HK-2 (cell line): Measurements from ENCODE around the gene KRTAP10-2.

Source experiments
- DNase-seq: peaks from one replicate; pipeline ENCODE4 v3.0.0-alpha.2; 2018; ENCODE audit not compliant: unreplicated experiment

Gene KRTAP10-2

DNA sequence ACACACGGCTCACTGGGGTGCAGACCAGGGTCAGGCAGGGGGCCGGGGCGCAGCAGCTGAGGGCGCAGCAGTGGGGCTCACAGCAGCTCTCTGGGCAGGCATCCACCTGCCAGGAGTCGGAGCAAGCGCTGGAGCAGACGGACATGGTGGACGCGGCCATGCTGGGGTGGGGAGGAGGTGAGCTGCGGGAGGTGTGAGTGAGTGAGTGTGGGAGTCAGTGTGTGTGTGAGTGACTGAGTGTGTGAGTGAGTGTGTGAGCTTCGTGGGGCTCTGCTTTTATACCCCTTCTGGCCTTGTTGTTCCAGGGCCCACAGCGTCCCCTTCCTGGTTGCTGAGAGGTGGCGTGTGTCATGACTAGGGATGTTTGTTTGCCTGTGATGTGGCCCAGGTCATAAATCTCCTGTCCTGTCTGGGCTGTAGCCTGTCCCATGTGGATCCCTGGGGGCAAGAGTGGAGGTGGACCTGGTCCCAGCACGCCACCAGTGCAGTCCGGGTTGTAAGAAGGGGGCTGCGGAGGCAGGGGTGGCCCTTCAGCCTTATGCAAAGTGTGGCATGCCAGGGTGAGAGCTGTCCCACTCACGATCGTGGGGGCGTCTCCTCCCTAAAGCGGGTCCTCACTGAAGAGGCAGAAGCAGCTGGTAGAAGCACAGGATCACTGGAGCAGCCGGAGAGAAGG lies 11.2 kb downstream of the KRTAP10-2 start, which contains the start of gene KRTAP10-1:
Gene KRTAP10-1, minus strand, starts transcription at position 205 of the 676 bp plus-strand sequence. Its CDS starts 45 bp downstream, at position 160.
- DNase-seq, result no peak

DNA sequence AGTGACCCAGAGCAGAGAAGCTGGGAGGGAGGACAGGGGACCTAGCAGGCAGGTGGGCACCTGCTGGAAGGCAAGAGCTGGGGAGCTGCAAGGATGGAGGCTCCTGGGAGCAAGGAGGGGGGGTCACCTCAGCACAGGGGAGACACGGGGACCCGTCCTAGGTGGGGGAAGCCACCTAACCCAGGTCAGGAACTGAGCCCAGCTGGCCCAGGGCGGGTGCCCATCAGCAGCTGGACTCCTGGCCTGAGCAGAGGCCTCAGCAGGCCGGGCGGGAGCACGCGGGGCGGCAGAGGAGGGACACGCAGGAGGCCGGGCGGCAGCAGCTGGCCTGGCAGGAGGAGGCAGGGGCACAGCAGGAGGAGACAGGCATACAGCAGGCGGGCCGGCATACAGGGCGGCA lies 12.3 kb downstream of the KRTAP10-2 start:
- DNase-seq, result no peak

DNA sequence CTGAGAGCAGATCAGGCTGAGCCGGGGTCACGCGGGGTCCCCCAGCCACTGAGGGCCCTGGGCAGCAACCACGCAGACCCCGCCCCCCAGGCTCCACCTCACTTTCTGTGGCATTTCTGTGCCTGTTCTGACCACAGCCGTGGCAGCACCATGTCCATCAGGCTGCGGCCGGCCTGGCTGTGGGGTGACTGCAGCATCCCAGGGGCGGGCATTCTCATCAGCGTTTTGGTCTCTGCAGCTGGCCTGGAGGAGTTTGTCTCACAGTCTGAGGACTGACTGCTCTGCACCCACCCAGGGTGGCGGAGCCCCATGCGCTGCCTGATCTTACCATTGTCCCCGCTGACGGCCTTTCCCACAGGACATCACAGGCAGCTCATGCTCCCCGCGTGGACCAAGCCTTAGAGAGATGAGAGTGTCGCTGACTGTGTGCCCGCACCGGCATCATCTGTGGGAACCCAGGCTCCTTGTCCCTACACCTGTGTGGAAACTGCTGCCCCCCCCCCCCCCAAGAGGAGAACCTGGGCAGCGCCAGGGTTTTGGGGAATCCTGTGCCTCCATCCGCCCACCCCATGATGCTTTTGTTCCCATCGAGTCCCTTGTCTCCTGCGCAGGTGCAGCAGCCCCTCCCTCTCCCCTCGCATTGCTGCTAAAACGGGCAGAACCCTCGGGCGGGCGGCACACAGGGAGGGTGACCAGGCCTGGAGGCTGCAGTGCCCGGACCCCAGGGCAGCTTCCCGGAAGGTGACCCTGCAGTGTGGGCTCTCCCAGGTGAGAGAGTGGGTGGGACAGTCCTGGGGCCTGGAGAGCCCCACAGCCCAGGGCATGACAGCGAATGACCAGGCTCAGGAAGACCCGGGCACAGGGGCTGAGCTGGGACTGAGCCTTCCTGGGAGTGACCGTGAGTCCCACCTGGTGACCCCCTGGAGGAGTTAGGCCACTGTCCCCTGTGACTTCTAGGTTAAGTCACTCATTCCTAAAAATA lies 13.1 kb downstream of the KRTAP10-2 start:
- no peak for DNase-seq

DNA sequence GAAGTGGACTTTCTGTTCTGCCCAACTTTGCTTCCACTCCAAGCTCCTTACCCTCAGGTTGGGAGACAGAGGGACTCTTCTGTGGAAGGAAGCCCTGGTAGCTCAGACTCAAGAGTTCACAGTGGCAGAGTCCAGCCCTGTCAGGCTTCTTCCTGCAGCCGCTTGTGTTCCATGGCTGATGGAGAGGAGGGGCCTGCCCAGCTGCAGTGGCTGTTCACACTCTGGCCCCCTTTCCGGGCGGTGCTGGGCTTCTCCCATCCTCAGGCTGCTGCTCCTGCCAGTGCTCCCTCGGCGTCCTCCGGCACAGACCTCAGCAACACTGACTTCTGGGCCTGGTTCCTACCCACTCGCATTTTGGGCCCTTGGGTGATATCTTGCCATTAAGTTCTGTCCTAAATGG lies 15.3 kb downstream of the KRTAP10-2 start:
- DNase-seq, result no peak

DNA sequence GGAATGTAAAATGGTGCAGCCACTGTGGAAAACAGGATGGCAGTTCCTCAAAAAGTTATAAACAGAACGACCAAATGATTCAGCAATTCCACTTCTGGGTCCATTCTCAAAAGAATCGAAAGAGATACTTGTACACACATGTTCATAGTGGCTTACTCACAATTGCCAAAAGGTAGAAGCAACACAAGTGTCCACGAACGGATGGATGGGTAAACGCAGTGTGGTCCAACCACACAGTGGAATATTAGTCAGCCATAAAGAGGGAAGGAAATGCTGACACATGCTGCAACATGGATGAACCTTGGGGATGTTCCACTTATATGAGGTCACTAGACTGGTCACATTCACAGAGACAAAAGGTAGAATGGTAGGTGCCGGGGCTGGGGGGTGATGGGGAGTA lies 16.6 kb downstream of the KRTAP10-2 start:
- DNase-seq, result no peak

DNA sequence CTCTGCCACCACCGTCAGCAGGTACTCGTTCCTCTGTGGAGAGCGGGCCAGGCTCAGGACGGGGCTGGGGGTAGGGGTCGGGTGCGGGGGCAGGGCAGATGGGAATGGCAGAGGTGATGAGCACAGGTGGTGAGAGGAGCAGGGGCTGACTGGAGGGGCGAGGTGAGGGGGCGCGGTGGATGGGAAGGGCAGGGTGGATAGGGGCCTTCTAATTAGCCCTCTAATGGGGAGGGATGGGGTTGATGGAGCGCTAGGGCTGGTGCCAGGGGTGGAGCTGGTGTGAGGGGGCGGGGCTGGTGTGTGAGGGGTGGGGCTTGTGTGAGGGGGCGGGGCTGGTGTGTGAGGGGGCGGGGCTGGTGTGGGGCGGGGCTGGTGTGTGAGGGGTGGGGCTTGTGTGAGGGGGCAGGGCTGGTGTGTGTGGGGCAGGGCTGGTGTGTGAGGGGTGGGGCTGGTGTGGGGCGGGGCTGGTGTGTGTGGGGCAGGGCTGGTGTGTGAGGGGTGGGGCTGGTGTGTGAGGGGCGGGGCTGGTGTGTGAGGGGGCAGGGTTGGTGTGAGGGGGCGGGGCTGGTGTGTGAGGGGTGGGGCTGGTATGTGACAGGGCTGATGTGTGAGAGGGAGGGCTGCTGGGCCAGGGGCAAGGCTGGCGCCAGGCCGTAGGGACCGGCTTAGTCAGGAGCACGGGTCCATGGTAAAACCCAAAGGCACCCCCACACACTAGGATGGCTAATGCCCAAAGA lies 17.2 kb downstream of the KRTAP10-2 start:
- DNase-seq, result no peak

DNA sequence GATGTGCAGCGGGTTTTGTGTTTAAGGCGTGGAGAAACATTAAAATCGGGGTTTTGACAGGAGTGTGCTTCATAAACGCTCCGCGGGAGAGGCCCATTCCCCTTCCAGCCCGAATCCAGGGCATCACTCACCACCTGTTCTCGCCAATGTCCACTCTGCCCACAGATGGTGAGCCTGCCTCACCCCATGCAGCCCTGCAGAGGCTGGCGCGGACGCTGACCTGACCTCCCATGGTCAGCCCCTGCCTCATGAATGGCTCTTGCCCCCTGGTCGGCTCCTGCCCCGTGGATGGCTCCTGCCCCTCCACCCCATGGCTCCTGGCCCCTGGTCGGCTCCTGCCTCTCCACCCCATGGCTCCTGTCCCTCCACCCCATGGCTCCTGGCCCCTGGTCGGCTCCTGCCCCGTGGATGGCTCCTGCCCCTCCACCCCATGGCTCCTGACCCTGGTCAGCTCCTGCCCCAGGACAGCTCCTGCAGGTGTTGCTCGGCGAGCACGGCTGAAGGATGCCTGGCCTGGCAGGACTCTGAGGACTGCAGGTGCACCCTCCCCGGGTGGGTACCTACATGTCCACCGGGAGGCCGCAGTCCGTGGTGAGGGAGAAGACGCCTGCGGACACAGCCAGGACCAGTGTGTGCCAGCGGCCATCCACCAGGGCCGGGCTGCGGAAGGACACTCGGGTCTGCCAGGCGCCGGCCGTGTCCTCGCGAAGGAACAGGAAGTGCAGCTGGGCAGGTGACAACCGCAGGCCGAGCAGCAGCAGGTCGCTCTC lies 18.0 kb downstream of the KRTAP10-2 start:
- DNase-seq, result no peak

DNA sequence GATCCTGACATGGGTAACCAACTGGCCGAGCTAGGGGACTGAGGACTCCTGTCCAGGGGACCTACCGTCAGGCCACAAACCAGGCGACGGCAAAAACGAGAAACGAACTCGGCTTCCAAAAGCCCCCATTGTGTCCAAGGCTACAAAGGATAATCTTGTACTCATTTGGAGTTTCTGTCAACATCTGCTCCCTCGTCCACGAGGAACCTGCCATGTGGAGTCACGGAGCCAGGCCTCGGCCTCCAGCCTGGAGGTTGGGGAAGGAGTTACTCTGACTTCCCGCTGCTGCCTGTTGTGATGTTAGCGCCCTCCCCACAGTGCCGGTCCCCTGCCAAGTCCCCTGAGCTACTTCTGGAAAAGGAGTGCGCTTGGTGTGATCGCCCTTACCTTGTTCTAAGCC lies 18.6 kb downstream of the KRTAP10-2 start:
- no peak for DNase-seq

DNA sequence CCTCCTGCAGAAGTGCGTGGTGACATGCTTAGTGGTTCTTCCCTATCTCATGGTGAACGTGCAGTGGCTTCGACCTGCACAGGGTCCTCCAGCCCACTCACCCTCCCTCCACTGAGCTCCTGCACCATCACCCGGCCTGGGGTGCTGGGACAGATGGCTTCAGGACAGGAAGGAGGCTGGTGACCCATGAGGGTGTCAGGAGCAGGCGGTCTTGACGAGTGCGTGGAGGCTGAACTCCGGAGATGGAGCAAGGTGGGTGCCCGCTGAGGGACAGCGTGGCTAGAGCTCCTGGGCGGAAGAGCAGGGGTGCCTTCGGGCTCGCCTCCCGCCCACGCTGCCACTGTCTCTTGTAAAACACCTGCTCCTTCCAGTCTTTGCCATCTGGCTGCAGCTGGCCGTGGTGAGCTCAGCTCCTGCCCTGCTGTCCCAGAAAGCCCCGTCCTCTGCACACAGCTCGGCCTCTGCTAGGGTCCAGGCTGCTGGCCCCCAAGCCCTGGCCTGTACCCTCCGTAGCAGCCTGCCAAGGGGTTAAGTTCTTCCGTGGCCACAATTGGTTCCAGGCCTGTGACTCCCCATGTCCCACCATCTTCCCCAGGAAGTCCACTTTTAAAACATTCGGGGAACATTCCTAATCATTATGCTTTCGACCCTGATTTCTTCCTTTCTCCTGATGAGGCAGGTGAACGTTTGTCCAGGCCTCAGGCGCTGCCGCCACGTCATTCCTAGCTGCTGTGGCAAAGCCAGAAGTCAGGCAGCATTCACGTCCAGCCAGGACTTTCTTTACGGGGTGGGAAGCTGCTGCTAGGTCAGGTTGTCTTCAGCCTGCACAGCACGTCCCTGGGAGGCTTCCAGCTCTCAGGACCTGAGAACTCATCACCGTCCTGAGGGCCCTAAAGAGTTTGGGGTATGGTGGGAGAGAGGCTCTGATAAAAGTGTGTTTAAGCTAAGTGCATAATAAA lies 19.4 kb downstream of the KRTAP10-2 start:
- DNase-seq, result no peak

DNA sequence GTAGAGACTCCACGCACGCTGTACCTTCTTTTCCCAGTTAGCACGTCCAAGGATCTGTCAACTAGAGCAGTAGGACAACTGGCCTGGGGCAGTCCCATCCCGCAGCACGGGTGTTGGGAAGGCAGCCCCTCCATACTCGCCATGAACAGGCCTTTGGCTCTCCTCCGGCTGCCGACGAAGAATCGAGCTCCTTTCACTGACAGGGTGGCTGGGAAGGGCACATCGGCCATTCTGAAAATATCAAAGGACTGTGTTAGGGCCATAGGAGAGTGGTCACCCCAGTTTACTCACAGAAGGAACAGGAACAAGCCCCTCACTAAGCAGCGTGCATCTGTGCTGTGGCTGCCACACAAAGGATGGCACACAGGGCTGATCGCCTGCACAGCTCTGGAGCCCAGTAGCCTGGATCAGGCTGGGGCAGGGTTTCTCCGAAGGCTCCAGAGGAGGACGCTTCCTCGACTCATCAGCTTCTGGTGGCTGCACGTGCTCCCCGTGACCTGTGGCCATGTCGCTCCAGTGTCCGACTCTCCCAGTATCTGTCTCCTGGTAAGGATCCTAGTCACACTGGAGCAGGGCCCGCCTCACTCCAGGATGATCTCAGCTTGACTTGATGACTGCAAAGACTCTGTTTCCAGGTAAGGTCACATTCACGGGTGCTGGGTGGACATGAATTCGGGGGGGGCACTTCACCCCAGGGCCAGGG lies 20.3 kb downstream of the KRTAP10-2 start:
- no peak for DNase-seq

DNA sequence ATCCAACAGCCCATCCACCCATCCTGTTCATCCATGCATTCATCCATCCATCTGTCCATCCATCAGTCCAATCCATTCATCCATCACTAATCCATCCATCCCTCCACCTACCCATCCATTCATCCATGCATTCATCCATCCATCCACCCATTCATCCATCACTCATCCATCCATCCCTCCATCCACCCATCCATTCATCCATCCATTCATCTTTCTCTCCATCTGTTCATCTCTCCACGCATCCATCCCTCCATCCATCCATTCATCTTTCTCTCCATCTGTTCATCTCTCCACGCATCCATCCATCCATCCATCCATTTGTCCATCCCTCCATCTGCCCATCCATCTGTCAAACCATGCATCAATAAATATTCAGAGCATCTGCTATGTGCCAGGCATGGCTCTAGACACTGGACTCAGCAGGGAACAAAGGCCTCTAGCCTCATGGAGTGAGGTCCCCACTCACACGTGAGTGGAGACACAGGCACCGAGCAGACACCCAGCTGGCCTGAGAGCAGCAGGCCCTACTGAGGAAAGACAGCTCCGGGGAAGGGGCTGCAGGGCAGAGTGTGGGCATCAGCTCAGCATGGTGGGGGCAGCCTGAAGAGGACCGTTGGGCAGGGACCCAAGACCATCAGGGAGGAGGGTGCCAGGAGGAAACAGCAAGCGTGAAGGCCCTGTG lies 20.9 kb downstream of the KRTAP10-2 start:
- no peak for DNase-seq

DNA sequence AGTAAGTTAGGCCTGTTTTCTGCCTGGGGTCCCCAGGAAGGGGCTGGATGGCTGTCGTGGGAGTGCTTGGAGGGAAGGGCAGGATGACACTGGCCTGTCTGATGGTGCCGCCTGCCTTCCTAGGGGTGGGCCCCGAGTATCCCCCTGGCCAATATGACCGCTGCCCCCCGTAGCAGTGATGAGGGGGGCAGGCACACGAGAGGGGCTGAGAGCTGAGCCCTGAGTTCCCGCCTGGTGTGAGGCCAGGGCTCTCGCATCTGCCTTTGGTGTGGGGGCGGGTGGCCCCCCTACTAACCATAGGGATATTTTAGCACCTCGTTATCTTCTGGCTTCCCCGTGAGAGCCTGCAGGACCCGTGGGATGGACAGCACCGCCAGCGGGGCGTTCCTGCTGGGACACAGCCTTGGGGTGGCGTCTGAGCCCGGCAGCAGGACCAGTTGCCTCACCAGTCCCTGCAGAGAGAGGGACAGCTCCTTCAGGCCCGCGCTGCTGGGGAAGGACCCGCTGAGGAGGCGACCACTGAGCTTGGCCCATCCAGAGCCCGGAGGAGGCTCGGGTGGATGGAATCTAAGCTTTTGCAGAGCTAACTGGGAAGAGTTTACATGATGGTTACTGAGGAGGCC lies 21.7 kb downstream of the KRTAP10-2 start:
- DNase-seq, result no peak

DNA sequence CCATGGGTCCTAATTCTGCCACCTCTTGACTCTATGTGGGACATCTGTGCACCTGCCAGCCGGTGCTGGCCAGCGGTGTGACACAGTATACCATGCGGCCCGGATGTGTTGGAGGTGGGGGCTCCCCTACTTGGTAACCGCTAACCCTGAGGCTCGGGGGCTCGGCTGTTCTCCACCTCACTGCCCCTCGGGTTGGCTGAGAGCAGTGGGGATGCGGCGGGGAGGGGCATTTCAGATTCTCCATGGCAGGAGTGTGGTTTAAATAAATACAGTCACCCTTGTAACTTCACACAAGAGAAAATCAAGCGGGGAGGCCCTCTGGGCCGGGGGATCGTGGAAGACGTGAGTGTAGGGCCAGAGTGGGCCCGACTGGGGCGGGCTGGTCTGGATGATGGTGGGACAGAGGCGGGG lies 22.3 kb downstream of the KRTAP10-2 start:
- no peak for DNase-seq

DNA sequence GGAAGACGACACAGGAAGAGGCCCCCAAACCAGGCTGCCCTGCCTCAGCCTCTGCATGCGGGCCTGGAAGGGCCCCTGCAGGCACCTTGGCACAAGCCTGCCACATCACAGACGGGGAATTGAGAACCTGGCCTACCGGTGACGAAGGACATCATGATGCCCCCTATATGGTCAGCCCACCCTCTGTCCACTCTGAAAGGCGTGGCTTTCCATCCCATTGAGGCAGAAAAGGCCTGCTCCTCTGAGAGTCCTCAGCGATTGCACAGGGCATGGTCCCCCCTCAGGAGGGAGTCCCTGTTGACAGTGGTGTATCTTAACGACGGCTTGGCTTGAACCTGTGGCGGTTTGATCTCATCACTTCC lies 22.7 kb downstream of the KRTAP10-2 start:
- no peak for DNase-seq

DNA sequence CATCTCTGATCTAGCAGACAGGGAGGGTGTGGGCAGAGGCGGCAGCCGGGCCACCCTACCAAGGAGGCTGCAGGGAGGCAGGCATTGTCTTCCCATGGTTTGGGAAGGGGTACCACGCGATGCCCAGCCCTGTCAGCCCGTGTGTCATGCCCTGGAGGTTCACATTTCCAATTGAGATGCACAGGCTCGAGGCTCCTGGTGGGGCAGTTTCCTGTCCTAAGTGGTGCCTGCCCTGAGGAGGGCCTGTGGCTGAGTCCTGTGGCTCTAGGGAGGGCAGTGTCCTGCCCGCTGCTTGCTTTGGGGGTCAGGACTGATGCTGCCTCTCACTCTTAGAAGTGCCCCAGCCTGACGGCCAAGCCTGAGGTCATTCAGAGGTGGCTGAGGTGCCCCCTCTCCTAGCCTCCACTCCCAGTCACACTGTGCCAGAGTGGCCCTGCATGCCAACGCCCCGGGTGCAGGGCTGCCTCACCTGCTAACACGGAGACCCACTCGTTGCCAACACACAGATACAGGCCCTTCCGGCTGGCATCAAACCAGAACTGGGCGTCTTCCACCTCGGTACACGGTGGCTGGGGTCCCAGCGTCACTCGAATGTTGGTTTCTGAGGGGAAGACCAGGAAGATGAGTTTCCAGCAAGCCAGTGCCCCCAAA lies 23.2 kb downstream of the KRTAP10-2 start:
- no peak for DNase-seq

DNA sequence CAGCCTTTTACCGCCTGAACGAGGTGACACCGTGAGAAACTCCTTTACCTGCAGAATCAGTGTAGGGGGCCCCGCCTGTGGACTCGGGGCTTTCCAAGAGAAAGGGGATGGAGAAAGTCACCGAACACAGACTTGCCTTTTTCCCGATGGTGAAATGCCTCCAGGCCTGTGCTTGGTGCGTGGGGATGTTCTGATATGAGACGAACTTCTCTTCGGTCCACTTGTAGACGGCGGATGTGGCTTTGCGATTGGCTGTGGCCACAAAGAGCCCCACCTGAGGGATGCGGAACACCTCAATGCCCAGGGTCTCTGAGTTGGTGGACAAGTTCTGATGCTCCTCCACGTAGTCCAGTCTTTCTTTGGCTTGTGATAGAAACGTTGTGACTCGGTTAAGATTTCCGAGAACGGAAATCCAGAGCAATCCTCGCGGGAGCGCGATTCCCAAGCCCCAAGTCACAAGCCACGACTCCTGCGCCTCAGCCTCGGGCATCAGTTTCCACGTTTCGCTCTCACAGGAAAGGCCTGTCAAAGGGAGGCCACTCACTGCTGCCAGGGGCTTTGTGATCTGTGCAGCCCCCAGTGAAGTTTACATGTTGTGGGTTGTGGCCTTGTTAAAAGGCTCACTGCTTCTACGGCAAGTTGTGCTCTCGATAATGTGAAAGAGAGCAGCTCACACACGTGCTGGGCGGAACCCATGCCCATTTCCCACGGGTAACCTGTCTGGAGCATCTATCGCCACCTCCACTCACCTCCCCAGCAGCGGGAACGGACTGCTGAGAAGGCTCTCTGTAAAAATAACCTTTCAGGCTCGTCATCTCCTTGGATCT lies 23.9 kb downstream of the KRTAP10-2 start:
- DNase-seq, result no peak
